ENCODE results near the gene CHIA. TPM values are rescaled to one million over a fixed set of nuclear protein-coding genes. Genes with fewer than 3 reads are reported as not detected.

CHIA gene
- polyA plus RNA-seq, 12 donors = not detected

- DNase-seq = no peak
These were observed 74.0 kb downstream of the CHIA start for GRCh38 chr1:111364690-111365089.

GRCh38 chr1:111366256-111366655, 75.6 kb downstream of the CHIA start:
- DNase-seq = no peak

GRCh38 chr1:111369177-111369576, 78.5 kb downstream of the CHIA start:
- no peak for DNase-seq

- DNase-seq = no peak
These were observed 79.0 kb downstream of the CHIA start for GRCh38 chr1:111369645-111370044.

Other genes with a start within 250 kb of the CHIA start
- gene DRAM2, start 150.8 kb upstream of the CHIA start, polyA plus RNA-seq (ENCODE audit: insufficient read length in 12 of 12) = 10 to 100 TPM in 11 of 12 donors, not detected in 1; 31.7 to 74.6 (median 43.3) TPM
- gene CEPT1, start 150.6 kb upstream of the CHIA start, polyA plus RNA-seq (ENCODE audit: insufficient read length in 12 of 12) = 10 to 100 TPM in 11 of 12 donors, not detected in 1; 19.4 to 37.2 (median 28.6) TPM
- gene DENND2D, start 90.2 kb upstream of the CHIA start, polyA plus RNA-seq (ENCODE audit: insufficient read length in 12 of 12) = 10 to 100 TPM in 2 of 12 donors, 1 to 10 TPM in 5, under 1 TPM in 4, not detected in 1; 0.67 to 15.1 (median 1.5) TPM
- gene CHI3L2, start 63.1 kb upstream of the CHIA start, polyA plus RNA-seq (ENCODE audit: insufficient read length in 12 of 12) = 1 to 10 TPM in 1 of 12 donors, under 1 TPM in 3, not detected in 8; 0.22 to 4.3 (median 0.83) TPM
- 1 to 10 TPM in 9 of 12 donors, under 1 TPM in 1, not detected in 2; 0.80 to 2.8 (median 1.7) TPM for gene OVGP1, start 136.9 kb downstream of the CHIA start, polyA plus RNA-seq (ENCODE audit: insufficient read length in 12 of 12)
- gene WDR77, start 158.4 kb downstream of the CHIA start, polyA plus RNA-seq (ENCODE audit: insufficient read length in 12 of 12) = 10 to 100 TPM in 11 of 12 donors, not detected in 1; 31.2 to 45.2 (median 37.6) TPM
- gene ATP5PB, start 158.6 kb downstream of the CHIA start, polyA plus RNA-seq (ENCODE audit: insufficient read length in 12 of 12) = 100 to 1,000 TPM in 11 of 12 donors, not detected in 1; 148 to 324 (median 295) TPM
- gene C1orf162, start 183.1 kb downstream of the CHIA start, polyA plus RNA-seq (ENCODE audit: insufficient read length in 12 of 12) = 10 to 100 TPM in 1 of 12 donors, 1 to 10 TPM in 9, not detected in 2; 2.3 to 12.5 (median 4.6) TPM
- under 1 TPM in 10 of 12 donors, not detected in 2; 0.26 to 0.81 (median 0.44) TPM for gene ADORA3, start 212.8 kb downstream of the CHIA start, polyA plus RNA-seq (ENCODE audit: insufficient read length in 12 of 12)
- gene TMIGD3, start 212.8 kb downstream of the CHIA start, polyA plus RNA-seq (ENCODE audit: insufficient read length in 12 of 12) = 1 to 10 TPM in 1 of 12 donors, under 1 TPM in 9, not detected in 2; 0.28 to 1.1 (median 0.61) TPM

Measured in muscle of arm (tissue), 12 donors.